ENCODE results near the gene OTX1.

Gene OTX1

DNA sequence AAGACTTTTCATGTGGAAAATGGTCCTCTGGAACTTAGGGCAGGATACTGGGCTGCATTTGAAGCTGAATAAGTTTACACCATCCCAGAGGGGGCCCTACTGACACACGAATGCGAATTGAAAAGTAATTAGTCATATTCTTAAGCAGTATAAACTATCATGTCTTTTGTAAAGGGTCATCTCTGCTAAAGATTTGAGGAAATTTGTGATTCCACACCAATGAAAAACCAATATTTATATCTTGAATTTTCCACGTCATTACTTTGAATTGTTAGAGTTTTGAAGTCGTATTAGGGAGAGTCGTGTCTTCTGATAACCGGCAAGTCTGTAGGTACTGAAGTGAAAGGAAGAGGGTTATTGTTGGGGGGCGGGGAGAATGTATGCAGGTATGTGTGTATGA lies 4.1 kb upstream of the OTX1 start:
- in situ Hi-C loops (cut with MboI; ENCODE audit: low sequenced_read_pairs): no loop called here

DNA sequence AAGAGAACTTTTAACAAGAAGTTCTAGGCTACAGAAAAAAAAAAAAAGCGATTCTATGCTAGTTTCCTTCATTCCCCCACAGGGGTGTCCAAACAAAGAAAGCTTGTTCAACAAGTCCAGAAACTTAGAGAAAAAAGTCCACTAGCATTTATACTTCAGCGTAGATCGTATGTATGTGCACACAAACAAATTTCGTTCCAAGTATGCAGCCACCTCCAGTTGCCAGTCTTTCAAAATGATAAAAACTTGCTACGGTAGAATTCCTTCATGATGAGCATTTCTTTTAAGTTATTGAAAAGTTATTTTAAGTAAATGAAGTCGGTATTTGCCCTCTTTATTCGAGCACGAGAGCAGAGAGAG lies 3.7 kb upstream of the OTX1 start:
- in situ Hi-C loops (cut with MboI; ENCODE audit: low sequenced_read_pairs): no loop called here

DNA sequence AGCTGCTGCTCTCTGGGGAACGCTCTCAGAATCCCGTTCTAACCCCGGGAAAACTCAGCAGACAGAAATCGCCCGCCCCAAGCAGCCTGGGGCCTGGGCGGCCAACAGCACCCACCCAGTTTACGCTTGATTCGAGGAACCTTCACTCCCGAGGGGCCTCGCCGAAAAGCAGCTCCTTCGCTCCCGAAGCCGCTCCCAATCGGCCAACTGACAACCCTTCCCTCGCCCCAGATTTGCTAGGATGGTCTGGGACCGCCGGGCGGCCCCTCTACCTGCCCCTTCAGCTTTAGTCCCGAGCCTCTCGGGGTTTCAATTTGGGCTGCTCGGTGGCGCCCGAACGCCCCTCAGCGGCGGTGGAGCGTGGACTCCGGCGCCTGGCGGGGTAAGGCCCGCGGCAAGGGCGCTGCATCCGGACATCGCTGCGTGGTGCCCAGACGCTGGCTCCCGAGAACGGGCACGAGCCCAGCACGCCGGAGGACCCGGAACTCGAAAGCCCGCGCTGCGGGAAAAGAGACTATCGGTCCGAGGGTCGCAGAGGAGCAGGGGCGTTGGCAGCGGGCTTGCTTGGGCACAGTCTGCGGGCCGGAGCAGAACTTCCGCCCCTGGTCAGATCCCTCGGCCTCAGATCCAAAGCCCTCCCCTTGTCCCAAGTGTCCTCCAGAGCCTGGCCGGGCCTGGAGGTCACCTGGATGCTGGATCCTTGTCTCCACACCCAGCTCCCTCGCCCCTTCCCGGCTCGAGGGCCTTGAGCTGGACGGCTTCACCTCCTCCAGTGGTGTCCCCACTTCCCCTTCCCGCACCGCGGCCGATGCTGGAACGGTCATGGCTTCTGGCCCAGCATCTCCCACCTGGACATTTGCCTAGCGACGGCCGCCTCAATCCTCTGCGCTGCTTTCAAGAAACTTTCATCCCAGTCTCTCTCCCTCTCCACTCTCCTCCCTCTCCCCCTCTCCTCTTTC lies 3.0 kb upstream of the OTX1 start:
- in situ Hi-C loops (cut with MboI; ENCODE audit: low sequenced_read_pairs): no loop called here

DNA sequence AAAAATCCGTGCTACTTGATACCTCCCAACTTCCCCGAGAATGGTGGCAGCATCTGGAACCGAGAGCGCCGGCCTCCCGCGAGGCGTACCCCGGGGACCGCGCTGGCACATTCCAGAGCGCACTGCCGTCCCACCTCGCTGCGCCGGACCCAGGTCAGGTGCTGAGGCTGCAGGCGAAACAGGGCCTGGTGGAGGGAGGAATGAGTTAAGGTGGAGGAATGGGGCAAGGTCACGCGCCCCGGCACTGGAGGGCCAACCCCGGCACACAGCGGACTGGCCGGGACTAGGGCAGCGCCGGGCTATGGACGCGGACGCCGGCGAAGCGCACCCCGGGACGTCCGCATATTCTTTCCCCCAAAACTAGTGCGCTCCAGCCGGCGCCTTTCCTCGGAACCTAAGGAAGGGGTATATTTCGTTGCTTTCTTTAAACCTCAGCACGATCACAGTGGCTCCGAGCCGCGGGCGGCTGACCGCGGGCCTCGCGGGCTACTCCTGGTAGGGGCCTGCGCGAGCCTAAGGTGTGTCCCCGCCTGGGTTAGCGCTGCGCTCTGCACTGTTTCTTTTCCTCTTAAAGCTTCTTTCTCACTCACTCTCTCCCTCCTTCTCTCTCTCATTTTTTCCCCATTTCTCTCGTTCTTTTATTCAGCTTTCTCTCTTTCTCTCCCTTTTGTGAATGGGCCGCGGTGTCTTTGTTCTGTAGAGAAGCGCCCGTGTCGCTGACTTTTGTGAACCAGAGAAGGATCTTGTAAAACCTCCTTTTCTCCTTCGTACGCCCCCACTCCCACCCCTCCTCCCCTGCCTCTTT lies 2.1 kb upstream of the OTX1 start:
- in situ Hi-C loops (cut with MboI; ENCODE audit: low sequenced_read_pairs): no loop called here

DNA sequence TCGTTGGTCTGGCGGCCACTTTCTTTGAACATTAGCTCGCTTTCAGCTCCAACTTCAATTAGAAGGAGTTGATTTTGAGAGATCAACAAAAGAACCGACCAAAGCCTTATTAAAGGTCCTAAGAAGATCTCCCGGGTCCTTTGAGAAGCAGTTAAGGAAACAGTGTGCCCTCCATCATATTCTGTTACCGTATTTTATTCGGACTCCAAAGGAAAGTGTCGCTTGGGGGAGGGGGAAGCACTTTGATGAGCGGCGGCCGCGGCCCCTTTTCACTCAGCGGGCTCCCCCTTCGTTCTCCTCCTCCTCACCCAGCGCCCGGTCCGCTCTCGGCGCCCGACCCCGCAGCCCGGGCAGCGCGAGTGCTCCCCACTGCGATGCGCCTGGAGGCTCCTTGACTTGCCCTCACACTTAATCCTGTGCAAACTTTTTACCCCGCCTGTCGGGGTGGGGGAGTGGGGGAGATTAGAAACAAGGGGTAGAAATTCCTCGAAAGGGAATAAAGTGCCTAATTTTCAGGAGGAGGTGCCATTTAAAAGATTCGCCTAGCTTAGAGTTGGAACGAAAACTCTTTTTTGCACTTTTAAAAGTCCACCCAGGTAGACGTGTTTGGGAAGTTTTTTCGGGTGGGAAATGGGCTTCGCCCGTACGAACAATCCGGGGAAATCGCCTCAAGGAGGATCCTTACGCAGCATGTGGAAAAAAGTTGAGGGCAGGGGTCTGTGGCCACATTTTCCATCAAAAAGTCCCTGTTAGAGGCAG lies 1.2 kb upstream of the OTX1 start:
- in situ Hi-C loops (cut with MboI; ENCODE audit: low sequenced_read_pairs): no loop called here

DNA sequence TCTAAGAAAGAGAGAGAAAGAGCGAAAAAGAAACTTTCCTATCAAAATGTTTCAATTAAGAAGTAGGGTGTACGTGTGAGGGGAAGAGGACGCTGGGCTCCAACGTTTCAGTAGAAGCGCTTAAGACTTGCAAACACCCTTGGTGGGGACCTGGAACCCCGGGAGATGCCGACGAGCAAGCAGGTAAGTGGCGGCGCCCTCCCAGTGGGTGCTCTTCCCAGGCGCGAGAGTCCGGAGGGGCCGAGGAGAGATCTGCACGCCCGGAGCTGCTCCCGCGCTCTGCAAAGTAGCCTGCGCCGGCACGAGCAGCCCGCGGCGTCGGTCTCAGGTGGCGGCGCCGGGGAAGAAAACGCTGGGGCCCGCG lies 678 bp upstream of the OTX1 start:
- in situ Hi-C loops (cut with MboI; ENCODE audit: low sequenced_read_pairs): no loop called here

DNA sequence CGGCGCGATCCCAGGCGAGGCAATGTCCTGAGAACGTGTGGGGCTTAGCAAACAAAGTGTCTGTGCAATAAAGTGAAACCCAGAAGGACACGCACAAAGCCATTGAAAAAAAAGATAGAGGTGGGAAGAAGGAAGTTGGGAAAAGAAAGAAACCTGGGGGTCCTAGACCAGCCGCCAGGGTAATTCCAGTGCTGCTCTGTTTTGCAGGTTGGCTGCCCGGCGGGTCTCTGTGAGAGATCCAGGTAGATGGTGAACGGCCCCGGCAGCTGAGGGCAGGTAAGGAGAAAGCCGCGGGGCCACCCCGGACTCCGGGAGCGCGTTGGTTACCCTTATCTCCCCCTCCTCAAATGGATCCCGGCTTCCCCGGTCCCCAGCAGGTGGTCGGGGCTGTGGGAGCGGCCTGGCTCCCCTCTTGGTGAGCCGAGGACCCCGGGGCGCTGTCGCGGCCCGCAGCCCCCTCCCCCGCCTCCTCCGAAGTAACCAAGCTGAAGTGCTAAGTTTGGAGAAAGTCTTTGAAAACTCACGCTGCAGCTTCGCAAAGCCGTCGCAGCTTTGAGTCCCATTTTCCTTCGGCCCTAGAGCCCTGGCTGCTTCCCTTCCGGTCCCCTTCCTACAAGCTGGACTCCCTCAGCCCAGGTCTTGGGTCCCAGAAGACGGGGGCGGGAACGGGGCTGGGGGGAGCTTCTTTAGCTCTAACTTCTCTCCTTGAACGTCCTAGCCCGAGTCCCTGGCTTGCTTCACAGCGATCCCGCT lies 588 bp downstream of the OTX1 start:
- in situ Hi-C loops (cut with MboI; ENCODE audit: low sequenced_read_pairs): no loop called here

DNA sequence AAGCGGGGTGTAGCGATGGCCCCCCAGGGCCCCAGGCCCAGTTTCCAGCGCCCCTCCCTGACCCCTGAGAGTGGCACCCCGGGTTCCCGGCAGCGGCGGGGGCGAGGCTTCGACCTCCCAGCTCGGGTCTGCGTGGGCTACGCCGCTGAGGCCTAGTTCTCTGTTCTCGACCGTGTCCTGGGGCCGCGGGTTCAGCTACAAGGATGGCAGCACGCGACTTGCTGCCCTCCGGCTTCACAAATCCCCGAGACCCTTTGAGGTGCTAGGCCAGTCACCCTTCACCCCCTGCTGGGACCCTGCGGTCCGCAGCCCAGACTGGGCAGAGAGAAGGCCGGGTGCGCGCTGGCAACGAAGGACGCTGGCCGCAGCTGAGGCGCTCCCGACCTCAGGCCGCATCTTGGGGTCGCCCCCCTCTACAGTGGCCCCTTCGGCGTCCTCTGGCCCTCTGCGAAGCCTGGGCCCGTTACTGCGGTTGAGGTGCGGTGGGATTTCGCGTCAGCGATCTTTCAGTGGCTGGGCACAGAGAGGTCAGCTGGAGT lies 1.2 kb downstream of the OTX1 start:
- in situ Hi-C loops (cut with MboI; ENCODE audit: low sequenced_read_pairs): no loop called here

DNA sequence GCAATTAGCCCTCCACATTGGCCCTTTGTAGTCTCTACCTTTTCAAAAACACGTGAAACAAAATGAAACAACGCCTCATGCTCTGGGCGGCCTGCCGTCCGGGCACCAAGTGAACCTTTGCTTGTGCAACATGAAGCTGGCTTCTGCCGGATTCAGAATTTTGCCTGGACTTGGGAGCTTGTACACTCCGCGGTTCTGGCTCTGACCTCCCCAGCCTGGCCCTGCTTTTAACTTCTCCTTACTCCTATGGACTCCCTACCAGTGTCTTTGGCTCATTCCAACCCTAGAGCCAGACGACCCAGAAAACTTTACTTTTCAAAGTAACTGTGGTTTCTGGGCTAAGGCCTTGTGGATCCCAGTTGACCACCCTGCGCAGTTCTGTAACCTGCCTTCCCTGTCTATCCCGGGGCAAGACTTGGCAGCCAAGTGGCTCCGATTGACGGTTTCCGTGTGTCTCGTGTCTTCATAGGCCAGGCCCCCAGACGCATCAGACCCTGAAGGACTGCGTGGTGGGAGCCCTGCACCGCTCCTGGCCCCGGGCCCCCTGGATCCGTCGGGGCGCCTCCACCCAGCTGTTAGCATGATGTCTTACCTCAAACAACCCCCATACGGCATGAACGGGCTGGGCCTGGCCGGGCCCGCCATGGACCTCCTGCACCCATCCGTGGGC lies 1.9 kb downstream of the OTX1 start:
- in situ Hi-C loops (cut with MboI; ENCODE audit: low sequenced_read_pairs): no loop called here

DNA sequence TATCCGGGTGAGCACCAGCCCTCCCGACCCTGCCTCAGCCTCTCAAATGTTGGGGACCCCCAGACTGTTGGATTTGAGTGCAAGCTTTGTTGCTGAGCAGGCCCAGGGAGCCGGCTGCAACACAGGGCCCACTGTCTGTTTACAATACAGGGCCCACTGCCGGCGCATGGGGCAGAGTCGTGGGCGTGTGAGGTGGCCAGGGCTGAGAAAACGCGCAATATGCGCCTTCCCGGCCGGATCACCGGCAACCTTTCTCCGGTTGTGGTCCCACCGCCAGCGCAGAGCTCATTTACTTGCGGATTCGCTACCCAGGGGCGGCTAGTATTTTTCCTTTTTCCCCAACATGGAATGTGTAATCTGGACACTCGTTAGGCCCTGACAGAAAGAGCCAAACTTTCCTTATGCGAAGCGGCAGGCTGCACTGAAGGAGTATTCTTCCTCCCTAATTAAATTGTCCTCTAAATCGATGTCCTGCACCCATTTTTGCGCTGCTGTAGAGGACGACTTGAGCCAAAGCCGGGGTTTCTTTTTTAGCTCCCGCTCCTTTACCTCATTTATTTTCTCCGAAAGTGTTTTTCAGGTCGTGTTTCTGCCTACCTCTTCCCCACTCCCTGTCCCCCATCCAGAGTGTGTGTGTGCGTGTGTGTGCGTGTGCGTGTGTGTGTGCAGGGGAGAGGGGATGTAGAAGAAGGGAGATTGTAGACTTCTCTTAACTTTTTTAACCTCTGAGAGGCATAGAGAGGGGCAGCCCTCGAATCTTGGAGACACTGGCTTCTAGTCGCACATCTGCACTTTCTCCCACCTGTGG lies 2.7 kb downstream of the OTX1 start:
- in situ Hi-C loops (cut with MboI; ENCODE audit: low sequenced_read_pairs): no loop called here

DNA sequence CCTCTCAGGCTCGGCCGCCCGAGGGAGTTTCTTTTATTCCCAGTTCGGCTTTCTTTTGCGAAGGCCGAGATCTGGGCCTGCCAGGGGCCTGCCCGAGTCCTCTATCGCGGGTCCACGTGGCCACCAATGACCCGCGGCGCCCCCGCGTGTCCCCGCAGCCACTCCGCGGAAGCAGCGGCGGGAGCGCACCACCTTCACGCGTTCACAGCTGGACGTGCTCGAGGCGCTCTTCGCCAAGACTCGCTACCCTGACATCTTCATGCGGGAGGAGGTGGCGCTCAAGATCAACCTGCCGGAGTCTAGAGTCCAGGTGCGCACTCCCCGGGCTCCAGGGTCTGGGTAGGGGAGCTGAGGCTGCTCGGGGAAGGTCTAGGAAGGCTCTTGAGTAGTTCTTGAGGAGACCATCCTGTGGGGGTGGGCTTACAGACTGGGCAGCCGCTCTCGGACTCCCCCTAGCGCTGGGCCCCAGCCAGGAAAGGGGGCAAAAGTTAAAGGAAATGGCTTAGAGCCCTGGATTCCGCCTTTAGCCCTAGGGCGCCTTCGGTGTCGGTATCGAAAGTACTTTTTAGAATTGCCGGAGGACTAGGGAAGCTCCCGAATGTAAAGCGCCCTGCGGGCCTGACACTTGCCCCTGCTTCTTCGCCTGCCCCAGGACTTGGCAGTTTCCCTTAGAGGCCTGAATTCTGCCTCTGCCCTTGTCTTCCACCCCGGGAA lies 3.4 kb downstream of the OTX1 start:
- in situ Hi-C loops (cut with MboI; ENCODE audit: low sequenced_read_pairs): no loop called here

DNA sequence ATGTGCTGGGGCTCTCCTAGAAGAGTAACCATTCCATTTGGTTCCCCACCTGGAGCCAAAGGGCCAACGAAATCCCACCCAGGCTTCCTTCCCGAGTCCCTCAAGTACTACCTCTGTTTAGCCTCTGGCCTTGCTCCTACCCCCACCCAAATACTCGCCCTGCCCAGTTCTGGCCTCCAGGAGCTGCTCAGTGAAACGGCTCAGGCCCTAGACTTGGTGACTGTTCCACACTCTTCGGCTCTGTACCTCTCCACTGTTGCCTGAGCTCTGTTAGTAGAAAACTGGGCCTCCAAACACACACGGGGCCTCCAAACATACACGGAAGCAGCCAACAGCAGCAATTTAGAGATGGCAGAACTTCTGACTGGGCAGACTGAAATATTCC lies 4.2 kb downstream of the OTX1 start:
- in situ Hi-C loops (cut with MboI; ENCODE audit: low sequenced_read_pairs): no loop called here

DNA sequence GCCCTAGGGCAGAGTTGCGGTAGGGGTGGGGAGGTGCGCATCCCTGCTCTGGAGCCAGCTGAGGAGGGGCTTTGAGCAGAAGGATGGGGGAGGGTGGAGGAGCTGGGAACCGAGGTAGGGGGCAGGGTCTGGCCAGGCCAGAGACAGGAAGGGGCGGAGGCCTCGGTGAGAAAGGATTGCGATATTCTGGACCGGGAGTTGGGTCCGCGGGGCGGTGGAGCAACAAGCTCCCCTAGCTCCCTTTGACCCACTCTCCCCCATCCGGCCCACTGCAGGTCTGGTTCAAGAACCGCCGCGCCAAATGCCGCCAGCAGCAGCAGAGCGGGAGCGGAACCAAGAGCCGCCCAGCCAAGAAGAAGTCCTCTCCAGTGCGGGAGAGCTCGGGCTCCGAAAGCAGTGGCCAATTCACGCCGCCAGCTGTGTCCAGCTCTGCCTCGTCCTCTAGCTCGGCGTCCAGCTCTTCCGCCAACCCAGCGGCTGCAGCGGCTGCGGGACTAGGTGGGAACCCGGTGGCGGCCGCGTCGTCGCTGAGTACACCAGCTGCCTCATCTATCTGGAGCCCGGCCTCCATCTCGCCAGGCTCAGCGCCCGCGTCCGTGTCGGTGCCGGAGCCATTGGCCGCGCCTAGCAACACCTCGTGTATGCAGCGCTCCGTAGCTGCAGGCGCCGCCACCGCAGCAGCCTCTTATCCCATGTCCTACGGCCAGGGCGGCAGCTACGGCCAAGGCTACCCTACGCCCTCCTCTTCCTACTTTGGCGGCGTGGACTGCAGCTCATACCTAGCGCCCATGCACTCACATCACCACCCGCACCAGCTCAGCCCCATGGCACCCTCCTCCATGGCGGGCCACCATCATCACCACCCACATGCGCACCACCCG lies 4.8 kb downstream of the OTX1 start:
- in situ Hi-C loops (cut with MboI; ENCODE audit: low sequenced_read_pairs): no loop called here

DNA sequence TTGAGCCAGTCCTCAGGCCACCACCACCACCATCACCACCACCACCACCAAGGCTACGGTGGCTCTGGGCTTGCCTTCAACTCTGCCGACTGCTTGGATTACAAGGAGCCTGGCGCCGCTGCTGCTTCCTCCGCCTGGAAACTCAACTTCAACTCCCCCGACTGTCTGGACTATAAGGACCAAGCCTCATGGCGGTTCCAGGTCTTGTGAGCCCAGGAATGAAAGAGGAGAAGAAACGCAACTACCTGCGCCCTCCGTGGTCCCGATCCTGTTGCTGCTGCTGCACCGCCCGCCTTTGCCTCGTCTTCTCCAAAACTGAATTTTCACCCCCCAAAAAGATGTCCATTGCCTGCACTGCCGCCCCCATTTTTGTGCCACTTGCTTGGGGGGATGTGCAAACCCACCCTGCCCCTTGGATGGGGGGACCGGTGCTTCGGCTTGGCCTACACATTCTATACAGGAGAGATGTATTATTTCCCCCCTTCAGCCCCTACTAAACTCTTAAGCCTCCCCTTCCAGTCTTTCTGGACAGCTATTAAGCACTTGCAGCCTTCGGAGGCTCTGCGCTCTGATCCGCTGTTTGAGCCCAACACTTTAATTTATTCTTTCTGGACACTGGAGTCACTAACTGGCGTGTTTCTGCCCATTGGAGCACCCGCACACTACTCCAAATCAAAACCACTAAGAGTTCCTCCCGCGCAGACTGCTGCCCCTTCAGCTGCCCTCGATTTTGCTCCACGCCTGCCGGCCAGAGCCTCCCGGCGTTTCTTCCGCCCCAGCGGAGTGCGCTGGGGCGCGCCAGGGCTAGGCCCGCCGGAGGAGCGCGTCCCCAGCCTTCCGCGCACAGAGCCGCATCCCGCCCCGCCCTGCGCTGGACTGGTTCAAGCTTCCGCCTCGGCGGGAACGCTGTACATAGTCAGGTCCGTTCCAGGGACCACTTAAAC lies 5.7 kb downstream of the OTX1 start:
- in situ Hi-C loops (cut with MboI; ENCODE audit: low sequenced_read_pairs): no loop called here

DNA sequence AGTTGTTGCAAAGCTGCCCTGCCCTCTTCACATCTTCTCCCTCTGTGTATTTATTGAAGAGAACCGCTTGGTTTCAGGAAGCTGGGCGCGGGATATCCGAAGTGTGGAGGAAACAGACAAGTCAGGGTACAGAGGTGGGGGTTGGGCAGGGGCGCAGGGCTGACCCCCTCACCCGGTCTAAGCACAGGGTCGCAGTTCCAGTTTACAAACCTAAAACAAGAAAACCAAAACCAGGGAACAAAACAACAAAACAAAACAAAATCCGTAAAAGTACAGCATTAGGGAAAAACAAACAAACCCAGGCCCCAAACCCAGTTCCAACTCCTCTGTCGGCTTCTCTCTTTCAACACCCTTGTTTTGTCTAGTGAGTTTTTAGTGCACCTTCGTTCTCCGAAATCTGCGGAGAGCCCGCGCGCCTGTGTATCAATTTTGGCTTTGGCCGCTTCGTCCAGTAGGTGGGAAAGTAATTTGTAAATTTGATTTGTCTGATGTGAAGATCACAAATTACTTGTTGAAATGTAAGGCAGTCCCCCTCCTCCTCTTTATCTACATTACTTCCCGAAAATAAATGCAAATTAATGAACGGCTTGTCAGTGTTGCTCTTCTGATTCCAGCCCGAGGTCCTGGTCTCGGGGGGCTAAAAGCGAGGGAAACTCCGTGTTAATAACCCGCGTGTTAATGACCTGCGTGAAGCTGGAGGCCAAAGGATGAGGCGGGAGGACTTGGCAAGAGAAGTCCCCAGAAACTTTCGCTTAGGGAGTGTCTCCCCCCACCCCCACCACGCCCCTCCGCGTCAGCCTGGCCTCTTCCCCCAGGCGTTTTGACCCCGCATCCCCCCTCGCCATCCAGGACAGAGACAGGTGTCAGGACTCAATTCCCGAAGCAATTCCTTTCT lies 6.9 kb downstream of the OTX1 start:
- in situ Hi-C loops (cut with MboI; ENCODE audit: low sequenced_read_pairs): no loop called here
